HTERT RPE-1 (cell line): ENCODE data around the gene ADM2.
"Not testable (repeated sequence)": the region's sequence is repeated elsewhere in the genome, so short reads cannot be mapped to it uniquely, and the experiment has no call there.

Experiments
- in situ Hi-C: fragments of 300-500 bp; cut with MboI; formaldehyde crosslinking; loops from 4 replicates; pipeline ENCODE4 v1.14.3; 2020; ENCODE audit warnings: low sequenced_read_pairs

Gene ADM2

GRCh38 chr22:50505276-50505775 lies 24.0 kb downstream of the ADM2 start:
- in situ Hi-C loops = no loop called here

- in situ Hi-C loops = no loop called here
Measured at GRCh38 chr22:50505776-50506610, 24.6 kb downstream of the ADM2 start.

DNA sequence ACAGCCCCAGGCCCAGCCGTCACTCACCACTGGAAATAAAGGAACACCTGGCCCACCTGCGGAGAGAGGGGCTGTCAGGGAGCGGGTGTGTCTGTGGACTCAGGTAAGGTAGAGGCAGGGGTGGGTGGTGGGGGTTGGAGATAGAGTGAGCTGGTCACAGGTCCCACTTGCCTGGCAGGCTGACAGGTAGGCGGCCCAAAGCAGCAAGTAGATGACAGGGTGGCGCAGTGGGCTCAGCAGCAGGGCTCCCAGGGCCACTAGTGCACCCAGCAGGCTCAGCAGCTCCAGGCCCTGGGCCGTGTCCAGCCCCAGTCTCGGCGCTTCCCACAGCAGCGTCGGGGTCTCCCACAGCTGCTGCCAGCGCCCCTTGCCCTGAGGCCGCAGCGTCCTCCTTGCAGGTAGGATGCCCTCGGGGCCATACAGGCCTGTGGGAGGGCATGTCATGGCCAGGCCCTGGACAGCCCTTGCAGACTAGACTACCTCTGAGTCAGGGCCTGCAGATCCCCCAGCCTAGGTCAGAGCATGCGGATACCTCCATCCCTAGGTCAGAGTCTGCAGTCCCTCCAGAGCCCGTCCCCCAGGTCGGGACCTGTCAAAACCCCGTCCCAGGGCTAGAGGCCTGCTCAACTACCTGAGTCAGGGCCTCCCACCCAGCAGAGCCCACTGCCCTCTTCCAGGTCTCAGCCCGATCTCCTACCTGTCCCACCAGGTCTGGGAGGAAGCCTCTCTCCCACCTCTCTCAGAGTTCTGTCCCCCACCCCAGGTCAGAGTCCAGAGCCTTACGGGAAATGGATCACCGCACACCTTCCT lies 25.5 kb downstream of the ADM2 start:
- in situ Hi-C loops = no loop called here

GRCh38 chr22:50507421-50507990 lies 26.2 kb downstream of the ADM2 start, which contains the start of gene LMF2:
Gene LMF2 (minus strand): TSS chr22:50507702. CDS start chr22:50507675, 27 bp downstream.
- in situ Hi-C loops = no loop called here

DNA sequence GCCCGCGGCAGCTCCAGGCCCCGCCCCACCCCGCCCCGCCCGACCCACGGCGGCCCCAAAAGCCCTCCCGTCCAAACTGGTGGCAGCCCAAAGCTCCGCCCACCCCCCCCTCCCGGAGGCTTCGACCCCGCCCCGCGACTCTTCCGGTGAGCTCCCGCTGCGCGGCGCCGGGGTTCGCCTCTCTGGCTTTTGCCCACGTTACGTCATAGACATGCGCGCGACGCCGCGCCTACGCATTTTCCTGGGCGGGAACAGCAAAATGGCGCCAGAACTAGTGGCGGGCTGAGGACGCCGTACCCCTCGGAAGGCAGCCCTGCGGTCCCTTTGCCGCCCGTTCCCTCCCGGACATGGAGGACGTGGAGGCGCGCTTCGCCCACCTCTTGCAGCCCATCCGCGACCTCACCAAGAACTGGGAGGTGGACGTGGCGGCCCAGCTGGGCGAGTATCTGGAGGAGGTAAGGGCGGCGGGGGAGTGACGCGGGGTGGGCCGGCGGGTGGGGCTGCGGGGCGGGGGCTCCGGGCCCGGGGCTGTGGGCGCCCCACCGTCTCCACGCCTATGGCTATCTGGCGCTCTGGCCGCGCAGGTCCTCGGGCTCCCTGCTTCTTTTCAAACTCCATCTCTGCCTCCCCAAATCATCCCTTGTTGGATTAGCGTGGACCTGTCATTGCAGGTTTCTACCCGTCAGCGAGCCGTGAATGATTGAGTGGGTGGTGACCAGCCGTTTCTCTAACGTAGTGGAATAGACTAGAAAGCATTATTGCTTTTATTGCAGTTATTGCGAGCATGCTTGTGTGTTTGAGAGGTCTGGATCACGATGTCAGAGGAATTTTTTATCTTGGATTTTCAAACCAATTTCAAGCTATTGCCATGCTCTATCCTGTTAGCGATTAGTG lies 26.9 kb downstream of the ADM2 start, which contains the start of gene NCAPH2:
Gene NCAPH2, plus strand, starts transcription at position 234 of the 894 bp plus-strand sequence. Its CDS starts 114 bp downstream, at position 348.
- in situ Hi-C loops = no loop called here

DNA sequence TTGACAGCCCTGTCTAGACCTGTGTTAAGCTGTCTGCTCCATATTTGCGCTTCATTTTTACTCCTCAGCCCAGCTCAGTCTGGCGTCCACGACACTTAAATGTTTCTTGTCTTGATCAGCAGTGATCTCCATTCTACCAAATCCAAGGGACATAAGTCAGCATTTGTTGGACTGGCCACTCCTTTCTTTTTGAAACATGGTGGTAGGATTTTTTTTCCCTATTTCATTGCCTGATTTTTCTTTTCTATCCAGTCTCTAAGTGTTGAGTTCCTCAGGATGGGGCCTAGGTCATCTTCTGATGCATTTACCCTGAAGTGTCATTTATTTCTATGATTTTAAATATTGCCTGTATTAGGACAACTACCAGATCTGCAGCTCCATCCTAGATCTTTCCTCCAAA lies 27.6 kb downstream of the ADM2 start:
- in situ Hi-C loops = no loop called here

- in situ Hi-C loops = no loop called here
Measured at GRCh38 chr22:50513175-50513574, 31.8 kb downstream of the ADM2 start.

- in situ Hi-C loops = no loop called here
Measured at GRCh38 chr22:50516068-50516467, 34.7 kb downstream of the ADM2 start.

DNA sequence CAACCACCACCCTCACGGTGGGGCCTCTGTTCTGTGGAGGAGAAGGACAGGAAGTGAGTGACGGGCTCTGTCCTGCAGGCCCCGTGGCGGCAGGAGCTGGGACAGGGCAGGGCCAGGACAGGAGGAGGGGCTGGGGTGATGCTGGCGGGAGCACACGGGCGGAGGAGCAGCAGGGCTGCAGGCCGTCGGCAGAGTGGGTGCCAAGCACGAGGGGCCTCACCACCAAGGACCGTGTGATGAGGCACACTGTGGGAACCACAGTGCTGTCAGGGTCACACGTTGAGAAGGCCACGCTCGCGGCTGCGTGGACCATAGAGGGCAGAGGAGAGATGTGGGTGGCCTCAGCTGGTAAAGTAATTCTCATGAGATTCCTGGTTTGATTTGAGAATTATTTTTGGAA lies 35.5 kb downstream of the ADM2 start:
- in situ Hi-C loops = no loop called here

DNA sequence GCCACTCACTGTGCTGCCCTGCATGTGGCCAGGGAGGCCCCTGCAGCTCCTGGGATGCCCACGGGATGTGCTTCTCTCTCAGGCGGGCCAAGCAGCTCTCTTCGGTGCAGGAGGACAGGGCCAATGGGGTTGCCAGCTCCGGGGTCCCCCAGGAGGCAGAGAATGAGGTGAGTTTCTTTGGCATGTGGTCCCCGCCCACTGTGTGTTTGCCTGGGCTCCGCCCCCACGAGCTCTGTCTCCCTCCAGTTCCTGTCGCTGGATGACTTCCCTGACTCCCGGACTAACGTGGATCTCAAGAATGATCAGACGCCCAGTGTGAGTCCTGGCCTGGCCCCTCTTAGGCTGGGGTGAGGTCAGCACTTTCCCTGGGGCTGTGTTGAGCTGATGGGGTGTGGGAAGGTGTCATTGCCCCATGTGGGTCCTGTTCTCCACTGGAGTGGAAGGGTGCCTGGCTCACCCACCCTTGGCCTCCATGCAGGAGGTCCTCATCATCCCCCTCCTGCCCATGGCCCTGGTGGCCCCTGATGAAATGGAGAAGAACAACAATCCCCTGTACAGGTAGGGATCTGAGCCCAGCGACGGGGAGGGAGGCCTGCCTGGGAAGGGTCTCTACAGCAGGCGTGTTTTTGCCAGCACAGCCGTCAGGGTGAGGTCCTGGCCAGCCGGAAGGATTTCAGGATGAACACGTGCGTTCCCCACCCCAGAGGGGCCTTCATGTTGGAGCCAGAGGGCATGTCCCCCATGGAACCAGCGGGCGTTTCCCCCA lies 36.3 kb downstream of the ADM2 start:
- in situ Hi-C loops = no loop called here

GRCh38 chr22:50518606-50519005 lies 37.3 kb downstream of the ADM2 start:
- in situ Hi-C loops = no loop called here

DNA sequence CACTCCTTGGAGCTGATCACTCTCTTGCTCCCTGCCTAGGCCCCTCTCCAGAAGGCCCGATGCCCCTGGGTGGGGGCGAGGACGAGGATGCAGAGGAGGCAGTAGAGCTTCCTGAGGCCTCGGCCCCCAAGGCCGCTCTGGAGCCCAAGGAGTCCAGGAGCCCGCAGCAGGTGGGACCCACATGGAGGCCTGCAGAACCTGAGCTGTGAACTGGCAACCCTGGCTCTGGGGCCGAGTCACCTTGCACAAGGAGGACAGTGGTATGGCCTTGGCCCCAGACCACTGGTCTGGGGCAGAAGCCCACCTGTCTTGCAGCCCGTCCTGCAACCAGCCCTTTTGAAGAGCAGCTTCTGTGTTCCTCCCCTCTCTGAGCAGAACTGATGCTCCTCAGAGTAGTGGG lies 37.8 kb downstream of the ADM2 start:
- in situ Hi-C loops = no loop called here

DNA sequence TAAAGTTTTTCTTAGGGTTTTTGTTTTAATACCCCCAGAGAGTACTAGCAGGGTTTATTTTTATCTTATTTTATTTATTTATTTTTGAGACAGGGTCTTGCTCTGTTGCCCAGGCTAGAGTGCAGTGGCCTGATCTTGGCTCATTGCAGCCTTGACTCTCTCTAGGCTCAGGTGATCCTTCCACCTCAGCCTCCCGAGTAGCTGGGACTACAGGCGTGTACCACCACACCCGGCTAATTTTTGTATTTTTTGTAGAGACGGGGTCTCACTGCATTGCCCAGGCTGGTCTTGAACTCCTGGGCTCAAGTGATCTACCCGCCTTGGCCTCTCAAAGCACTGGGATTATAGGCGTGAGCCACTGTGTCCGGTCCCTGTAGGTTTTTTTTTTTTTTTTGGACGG lies 38.8 kb downstream of the ADM2 start:
- in situ Hi-C loops = not testable (repeated sequence)

DNA sequence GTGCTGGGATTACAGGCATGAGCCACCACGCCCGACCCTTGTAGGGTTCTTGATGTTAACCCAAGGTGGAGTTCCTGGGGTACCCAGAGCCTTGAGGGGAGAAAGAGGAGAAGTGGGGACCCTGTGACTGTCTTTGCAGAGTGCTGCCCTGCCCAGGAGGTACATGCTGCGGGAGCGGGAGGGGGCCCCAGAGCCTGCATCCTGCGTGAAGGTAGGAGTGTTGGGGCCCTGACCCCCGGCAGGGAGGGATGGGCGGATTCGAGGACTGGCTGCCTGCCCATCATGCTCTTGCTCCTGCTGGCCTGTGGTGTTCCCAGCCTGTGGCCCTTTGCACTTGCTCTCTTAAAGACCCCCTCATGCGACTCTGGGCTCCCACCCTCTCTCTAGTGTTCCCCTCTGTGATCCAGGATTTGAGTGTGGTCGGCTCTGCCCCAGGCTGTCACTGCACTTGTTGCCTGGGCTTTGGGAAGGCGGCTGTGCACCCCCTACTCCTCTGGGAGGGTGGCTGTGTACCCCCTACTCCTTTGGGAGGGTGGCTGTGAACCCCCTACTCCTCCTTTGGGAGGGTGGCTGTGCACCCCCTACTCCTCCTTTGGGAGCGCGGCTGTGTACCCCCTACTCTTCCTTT lies 39.6 kb downstream of the ADM2 start:
- in situ Hi-C loops = no loop called here

GRCh38 chr22:50521710-50522109 lies 40.4 kb downstream of the ADM2 start:
- in situ Hi-C loops = no loop called here

DNA sequence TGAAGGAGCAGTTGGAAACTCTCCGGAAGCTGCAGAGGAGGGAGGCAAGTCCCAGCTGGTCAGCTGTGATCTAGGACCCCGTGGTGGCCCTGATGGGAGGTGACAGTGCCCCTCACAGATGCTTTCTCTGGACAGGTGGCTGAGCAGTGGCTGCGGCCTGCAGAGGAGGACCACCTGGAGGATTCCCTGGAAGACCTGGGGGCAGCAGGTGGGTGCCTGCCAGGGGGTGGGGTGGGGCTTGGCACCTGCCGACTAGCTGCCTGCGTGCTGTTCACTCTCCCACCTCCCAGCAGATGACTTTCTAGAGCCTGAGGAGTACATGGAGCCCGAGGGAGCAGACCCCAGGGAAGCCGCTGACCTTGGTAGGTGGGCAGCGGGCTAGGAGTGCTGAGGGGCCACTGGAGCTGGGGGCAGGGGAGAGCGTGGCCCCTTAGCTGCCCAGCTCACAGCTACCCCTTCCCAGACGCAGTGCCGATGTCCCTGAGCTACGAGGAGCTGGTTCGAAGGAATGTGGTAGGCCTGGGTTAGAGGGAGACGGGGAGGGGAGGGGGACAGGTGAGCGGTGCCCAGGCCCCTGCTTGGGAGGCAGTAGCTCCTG lies 41.0 kb downstream of the ADM2 start:
- in situ Hi-C loops = no loop called here

DNA sequence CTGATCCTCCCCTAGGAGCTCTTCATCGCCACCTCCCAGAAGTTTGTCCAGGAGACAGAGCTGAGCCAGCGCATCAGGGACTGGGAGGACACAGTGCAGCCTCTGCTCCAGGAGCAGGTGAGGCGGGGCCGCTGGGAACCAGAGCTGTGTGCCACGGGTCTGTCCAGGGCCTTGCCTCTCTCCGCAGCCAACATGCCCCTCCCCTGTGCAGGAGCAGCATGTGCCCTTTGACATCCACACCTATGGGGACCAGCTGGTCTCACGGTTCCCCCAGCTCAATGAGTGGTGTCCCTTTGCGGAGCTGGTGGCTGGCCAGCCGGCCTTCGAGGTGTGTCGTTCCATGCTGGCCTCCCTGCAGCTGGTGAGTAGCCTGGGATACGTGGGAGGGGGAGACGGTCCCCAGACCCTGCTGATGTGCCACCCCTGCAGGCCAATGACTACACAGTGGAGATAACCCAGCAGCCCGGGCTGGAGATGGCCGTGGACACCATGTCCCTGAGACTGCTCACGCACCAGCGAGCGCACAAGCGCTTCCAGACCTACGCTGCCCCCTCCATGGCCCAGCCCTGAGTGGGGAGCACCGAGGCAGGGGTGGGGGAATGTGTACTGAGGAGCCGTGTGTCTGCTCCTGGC lies 41.6 kb downstream of the ADM2 start:
- in situ Hi-C loops = no loop called here

- in situ Hi-C loops = no loop called here
Measured at GRCh38 chr22:50523458-50523805, 42.1 kb downstream of the ADM2 start.
